Measurements from ENCODE around the gene ACIN1.

Gene ACIN1

DNA sequence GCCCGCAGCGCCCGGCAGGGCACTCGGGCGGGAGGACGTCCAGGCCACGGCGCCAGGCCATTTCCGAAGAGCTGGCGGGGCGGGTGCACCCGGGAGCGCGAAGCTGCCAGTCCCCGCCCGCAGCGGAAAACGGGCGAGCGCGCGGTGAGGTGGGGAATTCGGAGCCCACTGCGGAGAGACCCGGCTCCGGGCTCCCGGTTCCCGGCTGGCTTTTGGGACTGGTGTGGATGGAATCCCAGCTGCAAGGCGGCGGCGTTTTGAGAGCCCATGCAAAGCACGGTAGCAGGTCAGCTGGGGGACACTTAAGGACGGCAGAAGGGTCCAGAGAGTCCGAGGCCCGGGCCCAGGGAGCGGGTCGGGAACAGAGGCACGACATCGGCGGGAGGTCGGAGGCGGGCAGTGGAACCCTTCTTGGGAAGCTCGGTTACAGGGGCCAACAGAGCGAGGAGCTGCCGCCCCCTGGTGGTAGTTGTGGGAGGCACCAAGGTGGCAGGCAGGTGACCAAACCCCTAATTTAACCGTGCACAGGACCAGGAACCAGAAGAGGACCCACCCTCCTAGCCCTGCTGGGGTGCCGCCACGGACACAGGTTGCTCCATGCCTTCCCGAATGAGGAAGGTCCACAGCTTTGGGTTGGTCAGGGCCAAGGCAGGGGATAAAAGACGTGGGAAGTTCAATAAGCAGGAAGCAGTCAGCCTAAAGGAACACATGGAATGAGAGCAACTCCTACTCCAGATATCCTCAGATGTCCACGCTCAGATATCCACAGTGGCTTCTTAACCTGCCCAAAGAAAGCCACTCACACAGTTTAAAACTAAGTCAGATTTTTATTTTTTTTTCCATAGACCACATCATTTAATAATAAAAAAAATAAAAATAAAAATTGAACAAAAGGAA, 36.9 kb downstream of the ACIN1 start:
- DNase-seq (ENCODE audit: low read depth), result peak; percentile 76

DNA sequence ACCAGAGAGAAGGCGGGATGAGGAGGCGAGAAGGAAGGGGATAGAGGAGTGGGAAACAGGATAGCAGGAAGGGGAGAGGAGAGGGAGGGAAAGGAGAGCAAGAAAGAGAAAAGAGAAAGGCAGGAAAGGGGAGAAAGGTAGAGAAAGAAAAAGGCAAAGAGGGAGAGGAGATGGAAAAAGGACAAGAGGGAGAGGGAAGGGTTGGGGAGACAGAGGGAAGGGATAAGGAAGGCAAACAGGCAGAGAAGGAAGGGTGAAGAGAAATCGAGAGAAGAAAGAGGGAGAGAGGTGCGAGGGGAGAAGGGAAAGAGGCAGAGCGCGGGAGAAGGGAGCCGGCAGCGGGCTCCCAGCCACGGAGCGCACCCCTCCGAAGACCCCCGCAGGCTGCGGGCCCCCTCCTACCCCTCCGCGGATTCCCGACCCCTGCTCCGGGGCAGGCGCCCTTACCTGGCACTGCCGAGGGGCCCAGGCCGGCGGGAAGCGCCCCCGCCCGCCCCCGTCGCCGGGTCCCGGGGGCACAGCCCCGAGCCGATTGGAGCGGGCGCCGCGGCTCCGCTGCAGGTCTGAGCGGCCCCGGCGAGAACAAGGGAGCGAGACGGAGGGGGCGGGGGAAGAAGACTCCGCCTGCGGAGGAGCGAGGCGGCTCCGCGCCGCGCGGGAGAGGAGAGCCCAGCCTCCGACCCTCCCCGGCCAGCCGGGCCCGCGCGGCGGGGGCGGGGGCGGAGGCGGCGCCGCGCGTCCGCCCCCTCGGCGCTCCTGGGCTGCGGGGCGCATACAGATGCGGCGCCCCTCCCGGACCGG, 37.8 kb downstream of the ACIN1 start, which contains the start of gene CDH24:
Gene CDH24 (minus strand): TSS at position 565 of the 801 bp plus-strand sequence. CDS start 1,787 bp downstream, outside the sequence.
- peak; percentile 71 for DNase-seq (ENCODE audit: low read depth)

DNA sequence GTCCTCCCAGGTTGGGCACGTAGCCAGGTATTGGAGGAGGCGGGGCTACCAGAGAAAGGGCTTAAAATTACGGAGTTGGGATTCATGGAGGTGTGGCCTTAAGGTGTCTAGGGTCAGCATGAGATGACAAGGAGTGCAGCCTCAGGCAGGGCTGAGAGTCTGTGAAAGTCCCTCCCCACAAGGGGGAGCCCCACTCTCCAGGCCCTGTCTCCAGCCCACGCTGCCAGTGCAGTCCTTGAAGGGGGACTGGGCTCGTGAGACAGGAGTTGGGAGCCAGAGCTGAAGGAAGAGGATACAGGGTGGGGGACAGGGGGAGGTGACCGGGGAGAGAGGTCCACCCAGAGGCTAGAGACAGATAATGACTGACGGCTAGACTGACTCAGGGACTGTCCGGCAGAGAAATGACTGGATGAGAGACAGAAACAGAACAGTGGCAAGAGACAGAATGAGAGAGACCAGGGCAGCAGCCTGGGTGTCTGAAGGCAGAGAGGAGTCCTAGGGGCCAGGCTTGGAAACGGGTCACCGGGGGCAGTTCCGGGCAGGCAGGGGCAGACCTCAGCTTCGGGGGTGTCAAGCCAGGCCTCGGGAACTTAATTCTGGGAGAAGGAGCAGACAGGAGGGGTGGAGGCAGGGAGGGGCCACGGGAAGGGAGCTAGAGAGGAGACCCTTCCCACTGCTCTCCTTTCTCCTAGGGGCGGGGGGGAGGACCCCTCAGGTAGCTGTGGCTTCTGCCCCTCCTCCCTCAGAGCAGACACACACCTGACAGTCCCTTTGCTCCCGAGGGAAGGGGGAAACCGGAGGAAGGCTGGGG, 38.6 kb downstream of the ACIN1 start:
- DNase-seq (ENCODE audit: low read depth), result peak; percentile 66

DNA sequence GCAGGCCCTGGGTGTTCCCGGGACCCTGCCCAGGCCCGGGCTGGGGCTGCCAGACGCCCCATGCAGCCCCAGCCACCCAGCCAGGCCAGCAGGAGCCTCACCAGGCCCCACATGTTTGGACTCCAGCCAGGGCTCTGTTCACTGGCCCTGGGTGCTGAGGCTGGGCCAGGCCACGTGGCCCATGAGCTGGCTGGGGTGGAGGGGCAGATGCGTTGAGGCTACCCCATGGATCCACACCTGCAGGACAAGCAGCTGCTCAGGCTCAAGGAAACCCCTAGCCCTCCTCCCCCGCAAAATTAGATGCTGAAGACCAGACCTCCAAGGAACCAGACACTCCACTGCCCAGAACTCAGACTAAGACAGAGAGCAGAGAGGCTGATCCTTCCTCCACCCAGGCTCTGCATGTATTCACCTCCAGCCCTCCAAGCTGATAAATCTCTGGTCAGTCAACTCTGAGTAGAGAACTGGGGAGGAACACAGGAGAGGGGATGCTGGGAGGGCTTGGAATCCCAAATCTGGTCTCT, 39.3 kb downstream of the ACIN1 start:
- DNase-seq (ENCODE audit: low read depth), result no peak

DNA sequence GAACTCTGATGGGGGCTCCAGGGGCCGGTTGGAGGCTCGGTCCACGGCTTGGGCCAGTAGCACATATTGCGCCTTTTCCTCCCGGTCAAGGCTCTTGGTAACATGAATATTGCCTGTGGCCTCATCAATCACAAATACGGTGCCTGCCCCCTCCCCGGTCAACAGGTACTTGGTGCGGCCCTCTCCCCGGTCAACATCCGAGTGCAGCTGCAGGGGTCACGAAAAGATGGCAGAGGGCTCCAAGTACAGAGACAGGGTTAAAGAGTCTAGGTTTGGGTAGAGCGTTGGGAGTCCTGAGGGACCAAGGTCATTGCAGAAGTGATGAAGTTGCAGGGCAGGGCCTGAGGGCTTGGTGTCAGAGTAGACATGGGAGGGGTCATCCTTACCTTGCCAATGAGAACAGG, 39.8 kb downstream of the ACIN1 start:
- DNase-seq (ENCODE audit: low read depth), result no peak

DNA sequence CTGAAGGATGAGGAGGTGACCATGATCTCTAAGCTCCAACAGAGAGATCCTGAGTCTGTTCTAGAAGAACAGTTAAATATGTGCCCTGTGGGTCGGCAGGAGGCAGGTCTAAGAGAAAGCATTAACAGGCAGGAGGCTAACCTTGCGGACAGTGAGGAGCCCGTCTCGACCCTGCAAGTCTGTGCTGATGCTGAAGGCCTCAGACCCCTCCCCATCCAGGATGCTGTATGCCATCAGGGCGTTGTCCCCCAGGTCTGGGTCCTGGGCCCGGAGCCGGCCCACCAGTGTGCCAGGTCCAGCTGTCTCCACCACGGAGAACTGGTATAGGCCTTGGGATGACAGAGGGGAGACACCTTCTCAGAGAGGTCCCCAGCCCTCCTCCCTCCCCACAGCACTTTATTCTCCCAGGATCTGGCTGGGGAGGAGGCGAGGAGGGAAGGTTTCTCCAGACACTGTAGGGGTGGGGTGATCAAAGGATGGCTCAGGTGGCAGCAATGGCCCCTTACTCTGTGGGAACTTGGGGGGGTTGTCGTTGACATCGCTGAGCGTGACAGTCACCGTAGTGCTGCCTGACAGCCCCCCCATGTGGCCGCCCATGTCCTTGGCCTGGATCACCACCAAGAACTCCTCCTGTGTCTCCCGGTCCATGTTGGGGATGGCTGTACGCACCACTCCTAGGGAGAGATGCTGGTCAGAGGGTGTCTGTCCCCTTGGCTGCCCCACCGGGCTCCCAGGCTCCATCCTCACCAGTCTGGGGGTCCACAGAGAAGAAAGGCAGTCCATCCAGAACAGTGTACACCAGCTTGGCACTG, 40.7 kb downstream of the ACIN1 start:
- no peak for DNase-seq (ENCODE audit: low read depth)

DNA sequence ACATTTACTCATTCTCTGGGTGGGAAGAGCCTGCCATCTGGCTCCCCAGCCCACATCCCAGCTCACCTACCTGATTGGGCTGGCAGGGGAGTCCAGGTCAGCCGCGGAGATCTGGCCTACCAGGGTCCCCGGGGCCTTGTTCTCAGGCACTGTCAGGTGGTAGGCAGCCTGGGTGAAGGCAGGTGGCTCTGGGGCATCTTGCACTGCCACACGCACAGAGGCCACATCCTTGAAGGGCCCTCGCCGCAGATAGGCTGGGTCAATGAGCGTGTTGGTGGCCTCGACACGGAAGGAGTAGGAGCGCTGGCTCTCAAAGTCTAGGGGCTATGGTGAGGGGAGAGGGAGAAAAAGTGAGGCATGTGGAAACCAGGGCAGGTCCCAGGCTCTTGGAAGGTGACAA, 41.5 kb downstream of the ACIN1 start:
- no peak for DNase-seq (ENCODE audit: low read depth)

DNA sequence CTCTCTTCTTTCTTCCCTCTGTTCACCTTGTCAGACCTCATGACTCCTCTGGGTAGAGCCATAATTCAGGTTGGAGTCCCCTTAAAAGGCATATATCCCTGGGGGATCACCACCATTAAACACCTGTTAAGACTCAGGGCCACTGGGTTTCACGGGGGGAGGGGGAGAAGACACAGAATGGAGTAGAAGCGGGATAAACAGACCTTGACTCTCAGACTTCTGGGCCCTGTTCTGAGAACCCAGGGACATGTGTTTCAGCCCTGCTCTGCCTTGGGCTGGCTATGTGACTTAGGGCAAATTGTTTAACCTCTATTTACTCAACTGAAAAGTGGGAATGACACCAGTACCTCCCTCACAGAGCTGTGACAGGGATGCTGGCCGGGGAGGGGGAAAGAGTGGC, 42.3 kb downstream of the ACIN1 start:
- no peak for DNase-seq (ENCODE audit: low read depth)

DNA sequence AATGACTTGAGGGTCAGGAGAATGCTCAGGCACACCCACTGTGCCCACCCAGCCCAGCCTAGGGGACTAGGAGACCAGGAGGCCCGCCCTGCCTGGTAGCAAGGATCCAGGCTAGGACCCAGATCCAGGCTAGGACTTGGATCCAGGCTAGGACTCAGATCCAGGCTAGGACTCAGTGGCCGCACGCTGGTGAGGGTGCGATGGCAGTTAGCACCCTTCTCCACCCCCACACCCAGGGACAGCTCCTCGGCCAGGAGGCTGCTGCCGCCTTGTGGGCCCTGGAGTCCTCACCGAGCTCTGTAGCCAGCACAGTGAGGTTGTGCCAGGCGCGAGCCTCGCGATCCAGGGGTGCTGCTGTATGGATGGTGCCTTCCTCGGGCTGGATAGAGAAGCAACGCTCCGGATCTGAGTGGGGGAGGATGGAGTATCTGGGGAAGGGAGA, 42.7 kb downstream of the ACIN1 start:
- no peak for DNase-seq (ENCODE audit: low read depth)

DNA sequence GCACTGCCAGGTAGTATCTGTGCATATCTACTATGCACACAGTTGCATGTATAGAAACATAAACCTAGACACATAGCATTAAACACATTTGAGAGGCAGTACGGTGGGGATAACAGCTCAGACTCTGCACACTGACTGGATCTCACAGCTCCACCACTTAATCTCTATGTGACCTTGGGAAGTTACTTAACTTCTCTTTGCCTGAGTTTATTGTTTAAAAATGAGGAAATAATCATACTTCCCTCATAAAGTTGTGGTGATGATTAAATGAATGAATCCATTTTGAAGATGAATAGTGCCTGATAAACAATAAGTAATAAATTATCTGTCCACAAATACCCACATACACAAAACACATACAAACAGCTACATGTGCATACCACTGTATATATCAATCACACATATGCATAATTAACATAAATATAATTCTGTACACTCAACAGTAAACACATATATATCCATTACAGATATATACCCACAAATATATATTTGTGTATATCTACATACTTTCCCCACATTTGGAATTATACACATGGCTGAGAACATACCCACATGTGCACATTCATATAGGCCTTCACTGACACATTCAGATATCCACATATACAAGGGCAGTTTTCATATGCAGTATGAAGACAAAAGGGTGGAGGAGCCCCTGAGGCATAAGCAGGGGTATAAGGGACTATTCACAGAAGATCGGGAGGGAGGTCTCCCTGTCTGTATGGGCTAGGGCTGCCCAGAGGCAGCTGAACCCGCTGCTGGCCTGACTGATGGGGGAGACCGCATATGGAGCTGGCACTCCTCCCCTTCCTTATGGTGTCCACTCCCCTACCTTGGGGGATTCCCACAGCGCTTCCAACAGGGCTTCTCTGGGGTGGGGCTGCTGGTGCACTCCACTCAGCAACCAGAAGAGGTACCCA, 43.5 kb downstream of the ACIN1 start:
- no peak for DNase-seq (ENCODE audit: low read depth)

DNA sequence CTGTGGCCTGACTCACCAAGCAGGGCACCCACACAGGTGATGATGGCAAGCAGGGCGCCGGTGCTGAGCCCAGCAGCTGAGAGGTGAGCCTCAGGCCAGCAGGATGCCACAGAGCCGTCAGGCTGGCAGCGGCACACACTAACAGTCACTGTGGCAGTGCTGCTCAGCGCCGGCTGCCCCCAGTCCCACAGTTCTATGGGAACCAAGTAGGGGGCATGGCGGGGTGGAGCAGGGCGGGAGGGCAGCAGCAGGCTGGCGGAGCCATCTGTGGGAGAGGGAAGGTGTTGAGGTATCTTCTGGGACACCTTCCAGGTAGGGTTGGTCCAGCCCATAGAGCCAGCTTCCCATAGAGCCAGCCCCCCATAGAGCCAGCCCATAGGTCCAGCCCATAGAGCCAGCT, 45.9 kb downstream of the ACIN1 start:
- no peak for DNase-seq (ENCODE audit: low read depth)

DNA sequence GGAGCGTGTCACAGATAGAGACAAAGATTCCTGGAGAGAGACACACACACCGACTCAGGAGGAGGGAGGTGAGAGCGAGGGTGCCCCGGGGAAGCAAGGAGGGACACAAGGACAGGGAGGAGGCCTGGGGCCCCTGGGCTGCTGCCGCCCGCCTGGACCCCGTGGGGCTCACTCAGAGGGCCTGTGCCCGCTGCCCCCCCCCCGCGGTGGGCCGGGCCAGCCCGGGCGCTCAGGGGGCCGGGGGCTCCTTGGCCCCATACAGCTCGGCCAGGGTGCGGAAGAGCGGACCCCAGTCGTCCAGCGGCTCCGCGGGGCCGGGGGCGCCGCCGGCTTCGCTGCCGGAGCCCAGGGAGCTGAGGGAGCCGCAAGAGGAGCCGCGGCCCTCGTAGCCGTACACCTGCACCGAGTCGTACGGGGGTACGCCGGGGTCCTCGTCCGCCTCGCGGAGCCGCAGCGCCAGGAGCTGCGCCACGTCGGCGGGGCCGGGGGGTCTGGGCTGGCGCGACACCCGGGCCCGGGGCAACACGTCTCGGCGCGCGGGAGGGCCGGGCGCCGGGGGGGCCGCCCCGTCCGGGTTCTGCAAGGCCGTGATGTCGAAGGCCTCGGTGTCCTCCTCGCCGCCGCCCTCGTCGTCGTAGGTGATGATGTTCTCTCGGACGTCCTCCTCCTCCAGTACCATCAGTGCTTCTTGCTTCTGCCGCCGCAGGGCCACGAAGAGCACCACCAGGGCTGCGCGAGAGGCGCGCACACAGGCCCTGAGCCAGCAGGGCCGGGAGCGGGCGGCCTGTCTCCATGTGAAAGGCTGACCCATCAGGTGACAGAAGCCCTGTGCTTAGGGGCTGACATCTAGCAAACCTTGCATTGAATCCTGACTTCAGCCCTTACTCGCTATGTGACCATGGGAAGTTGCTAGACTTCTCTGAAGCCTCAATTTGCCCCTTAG, 46.9 kb downstream of the ACIN1 start:
- no peak for DNase-seq (ENCODE audit: low read depth)

DNA sequence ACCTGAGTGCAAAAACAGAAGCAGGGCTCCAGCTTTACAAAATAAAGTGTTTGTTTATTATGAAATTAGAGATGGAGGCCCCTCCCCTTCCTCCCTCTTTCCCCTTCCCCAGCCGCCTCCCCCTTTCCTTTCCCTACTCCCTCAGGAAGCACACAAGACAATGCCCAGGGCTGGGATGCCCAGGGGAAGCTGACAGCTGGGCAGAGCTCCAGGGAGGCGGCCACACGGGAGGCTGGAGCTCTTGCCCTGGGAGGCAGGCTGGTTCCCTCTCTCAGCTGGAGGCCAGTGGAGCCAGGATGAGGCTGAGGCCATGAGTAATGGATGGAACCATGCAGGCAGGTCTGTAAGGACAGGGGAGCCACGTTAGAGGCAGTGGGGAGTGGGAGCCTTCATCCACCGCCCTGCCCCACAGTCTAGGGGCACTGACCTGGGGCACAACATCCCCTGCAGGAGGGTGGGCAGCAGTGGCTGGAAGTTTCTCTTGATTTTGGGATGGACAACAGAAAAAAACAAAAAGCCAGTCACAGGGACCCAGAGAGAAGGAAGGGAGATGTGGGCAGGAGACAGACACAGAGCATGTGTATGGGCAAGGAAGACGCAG, 47.8 kb downstream of the ACIN1 start:
- no peak for DNase-seq (ENCODE audit: low read depth)

DNA sequence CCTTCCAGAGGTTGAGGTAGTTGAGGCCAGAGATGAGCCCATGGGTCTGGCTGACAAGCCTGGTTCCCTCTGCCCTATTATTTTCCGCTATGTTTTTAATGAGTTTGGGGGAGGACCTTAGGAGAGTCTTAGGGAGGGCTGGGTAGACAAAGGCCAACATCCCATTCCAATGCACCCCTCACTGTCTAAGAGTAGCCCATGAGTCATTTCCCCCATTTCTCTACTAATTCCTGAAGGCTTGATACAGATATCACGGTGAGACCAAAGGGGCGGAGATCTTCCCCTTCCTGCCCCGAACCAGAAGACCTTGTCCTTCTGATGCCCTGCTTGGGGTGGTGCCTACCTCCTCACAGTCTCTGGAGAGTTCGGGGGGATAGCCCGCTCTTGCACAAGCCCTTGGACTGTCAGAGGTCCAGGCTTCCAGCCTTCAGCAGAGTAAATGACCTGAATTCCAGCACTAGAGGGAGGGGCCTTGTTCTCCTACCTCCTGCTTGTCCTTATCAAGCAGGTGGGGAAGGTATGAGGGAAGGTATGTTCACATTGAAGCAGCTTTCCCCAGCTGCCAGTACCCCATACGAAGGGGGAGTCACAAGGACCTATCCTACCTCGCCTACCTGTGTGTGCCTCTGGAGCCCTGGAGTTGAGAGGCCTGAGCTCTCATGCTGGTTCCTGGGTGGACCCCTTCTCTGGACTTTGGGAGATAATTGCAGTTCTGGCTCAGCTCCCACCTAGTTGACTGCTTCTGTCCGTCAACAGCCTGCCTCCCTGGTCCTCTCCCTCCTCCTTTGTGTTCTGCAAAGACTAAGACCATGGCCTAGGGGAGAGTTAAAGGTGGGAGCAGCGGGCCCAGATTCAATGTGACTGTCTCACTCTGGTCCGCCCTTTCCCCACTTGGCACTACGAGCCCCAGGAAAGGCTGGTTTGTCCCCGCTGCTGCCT, 49.2 kb downstream of the ACIN1 start:
- no peak for DNase-seq (ENCODE audit: low read depth)

DNA sequence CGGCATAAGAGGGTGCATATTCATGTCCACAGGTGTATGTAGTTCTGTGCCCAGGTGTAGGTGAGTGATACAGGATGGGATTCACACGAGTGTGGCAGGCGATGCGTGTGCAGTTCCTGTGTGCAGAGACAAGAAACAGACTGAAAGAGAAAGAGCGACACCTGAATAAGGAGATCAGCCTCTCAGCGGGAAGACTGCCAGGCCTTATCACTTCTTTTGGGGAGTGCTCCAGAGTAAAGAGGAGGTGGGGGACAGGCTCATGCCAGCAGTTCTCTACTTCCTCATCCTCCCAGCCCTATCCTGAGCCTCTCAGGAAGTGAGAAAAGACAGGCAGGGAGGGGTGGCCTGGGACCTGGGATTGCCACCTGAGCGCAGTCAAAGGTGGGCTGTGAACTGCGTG, 50.1 kb downstream of the ACIN1 start:
- DNase-seq (ENCODE audit: low read depth), result no peak

DNA sequence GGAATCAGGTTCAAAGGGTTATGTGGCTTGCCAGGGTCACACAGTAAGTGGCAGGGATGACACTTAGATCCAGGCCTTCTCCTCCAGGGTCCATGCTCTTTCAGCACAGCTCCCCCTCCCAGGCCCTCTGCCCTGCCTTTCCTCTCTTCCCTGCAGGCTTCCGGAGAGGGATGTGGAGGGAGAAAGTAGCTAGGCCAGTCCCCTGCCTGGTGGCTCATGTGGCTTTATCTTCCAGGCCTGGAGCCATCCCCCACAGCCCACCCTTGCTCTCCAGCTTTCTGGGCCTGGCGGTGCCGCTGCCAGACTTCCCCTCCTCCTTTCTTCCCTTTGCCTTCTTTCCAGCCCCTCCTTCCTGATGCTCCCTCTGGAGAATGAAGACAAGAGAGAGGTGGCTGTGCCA, 51.2 kb downstream of the ACIN1 start:
- DNase-seq (ENCODE audit: low read depth), result no peak

DNA sequence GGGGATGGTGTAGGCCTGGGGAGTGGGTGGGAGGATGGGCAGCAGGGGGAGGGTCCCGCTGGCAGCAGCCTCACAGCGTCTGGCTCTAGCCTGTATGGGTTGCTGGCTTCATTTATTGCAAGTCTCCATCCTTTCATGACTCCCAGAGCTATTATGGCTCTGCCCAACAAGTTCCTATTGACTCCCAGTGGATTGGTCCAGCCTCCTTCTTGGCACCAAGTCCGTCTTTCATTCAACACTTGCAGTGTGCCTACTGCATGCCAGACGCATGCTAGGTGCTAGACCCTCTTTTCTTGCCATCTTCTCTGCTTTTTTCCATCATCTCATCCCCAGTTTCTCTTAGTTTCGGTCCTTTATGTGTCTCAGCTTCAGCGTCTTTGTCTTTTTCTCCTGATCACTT, 51.8 kb downstream of the ACIN1 start:
- no peak for DNase-seq (ENCODE audit: low read depth)

Measured in iris pigment epithelial cell (primary cell).